Left colon (tissue), 2 donors: ENCODE results near the gene PDE9A. TPM values are rescaled to one million over a fixed set of nuclear protein-coding genes. Genes with fewer than 3 reads are reported as not detected.
"Not testable (repeated sequence)": the region's sequence is repeated elsewhere in the genome, so short reads cannot be mapped to it uniquely, and the experiment has no call there.

Experiments
- ATAC-seq: fragments of 200-7000 bp; cut with Tn5 transposase; one replicate; pipeline ENCODE4 v1.9.1; 2020; ENCODE audit warnings: mild to moderate bottlenecking, moderate library complexity
- DNase-seq, 2 donors: peaks; one replicate each; pipeline ENCODE4 v3.0.0-alpha.2; 2020
- intact Hi-C, 2 donors: fragments of 100-400 bp; cut with DNase I in 1 of 2; cut with micrococcal nuclease in 1 of 2; formaldehyde crosslinking; loops; one replicate each; pipeline versions ENCODE4 v1.11.2 to v1.14.0; 2022; cut with DNase I, micrococcal nuclease
- long read RNA-seq: library from polyadenylated mRNA; unstranded; transcript quantifications from one replicate; pipeline ENCODE4 v2.0.0, GENCODE V29; 2021
- total RNA-seq, 2 donors: library from RNA; stranded (reverse); fragmentation: NEBNext Ultra II Directional; extraction: Animal tissue kit (Norgen Biotek cat#: 25700); gene quantifications; one replicate each; pipeline ENCODE4 v1.2.1, GENCODE V29; 2021
- donor health status: DM: no; HTN: no; CAD: no.
- donor health status: DM: yes; HTN: yes; CAD: no.

PDE9A gene
- 100 to 1,000 TPM; 117 to 236 TPM for total RNA-seq
- long read RNA-seq, transcript PDE9A-201 (20 exons, 2,058 nt), result major isoform, 8 of 302 reads
- long read RNA-seq, transcript PDE9A-224 (10 exons, 3,412 nt), result minor isoform, 6 of 302 reads
- long read RNA-seq, transcript PDE9A-204 (19 exons, 1,883 nt), result minor isoform, 5 of 302 reads
- long read RNA-seq, partial matches to known transcripts, result 219 of 302 reads
- long read RNA-seq, other reads (novel, unspliced or antisense), result 60 of 302 reads

DNA sequence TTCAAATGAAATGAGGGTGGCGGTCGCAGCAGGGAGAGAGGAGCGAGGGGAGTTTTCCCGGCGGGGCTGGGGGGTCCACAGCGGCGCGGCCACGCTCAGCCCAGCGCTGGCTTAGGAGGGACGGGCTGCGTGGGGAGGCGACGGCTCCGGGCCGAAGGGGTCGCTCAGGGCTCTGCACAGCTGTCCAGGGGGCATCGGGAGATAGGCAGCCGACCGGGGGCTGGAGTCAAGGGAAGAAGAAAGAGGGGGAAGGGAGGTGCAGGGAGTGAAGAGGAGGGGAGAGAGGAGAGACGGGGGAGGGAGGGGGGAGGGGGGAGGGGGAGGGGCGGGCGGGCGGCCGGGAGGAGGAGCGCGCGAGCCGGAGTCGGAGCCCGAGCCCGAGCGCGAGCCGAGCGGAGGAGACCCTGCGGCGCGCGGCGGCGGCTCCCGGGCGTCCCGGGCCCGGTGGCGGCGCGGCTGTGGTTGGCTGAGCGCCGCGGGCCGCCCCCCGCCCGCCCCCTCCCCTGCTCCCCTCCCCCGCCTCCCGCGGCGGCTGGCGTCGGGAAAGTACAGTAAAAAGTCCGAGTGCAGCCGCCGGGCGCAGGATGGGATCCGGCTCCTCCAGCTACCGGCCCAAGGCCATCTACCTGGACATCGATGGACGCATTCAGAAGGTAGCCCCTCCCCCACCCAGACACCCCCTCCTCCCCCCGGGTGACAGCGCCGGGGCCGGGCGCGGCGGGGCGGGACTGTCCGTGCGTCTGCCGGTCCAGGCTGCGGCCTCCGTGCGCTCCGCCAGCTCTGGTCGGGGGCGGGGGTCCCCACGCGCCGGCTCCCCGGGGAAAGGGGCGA, at the start of gene PDE9A:
PDE9A (plus strand) TSS at position 391 of the 831 bp plus-strand sequence; CDS start at position 585, 194 bp downstream.
- peak; percentile 38 for ATAC-seq
- peak; percentile 58 to 66 for DNase-seq
- intact Hi-C loops, result no loop called here

- peak; percentile 13 for ATAC-seq
- intact Hi-C loops, result no loop called here
- no peak for DNase-seq
Measured at GRCh38 chr21:42607102-42607501, 46.3 kb upstream of the PDE9A start.

- peak; percentile 66 for ATAC-seq
- DNase-seq, result no peak
- intact Hi-C loops, result no loop called here
Measured at GRCh38 chr21:42607525-42608102, 45.8 kb upstream of the PDE9A start.

DNA sequence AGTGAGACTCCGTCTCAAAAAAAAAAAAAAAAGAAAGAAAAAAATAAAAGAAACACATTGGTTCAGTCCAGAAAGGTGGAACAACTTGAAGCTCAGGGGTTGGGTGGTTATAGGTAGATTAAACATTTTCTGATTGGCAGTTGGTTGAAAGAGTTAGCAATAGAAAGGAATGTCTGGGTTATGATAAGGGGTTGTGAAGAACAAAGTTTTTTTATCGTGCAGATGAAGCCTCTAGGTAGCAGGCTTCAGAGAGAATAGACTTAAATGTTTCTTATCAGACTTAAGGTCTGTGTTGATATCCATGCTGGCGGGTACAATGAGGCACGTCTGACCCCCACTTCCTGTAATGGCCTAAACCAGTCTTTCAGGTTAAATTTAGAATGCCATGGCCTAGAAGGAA, 45.0 kb upstream of the PDE9A start:
- DNase-seq, result no peak
- intact Hi-C loops, result no loop called here
- no peak for ATAC-seq

DNA sequence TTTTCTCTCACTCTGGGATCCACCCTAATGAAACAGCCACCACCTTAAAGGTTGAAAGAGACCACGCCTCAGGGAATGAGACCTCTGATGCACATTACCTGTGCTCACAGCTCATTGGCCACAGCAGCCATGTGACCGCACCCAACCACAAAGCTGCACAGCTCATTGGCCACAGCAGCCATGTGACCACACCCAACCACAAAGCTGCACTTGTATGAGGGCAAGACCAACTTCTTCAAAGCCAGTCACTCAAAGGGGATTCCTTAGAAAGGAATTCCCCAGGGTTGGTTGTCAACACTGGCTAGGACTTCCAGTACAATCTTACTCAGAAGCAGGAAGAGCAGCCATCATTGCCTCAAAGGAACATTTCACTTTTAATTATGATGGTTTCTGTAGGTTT, 43.6 kb upstream of the PDE9A start:
- no peak for DNase-seq
- intact Hi-C loops, result no loop called here
- ATAC-seq, result no peak

- DNase-seq (no peak), ATAC-seq (no peak)
- intact Hi-C loops, result no loop called here
Measured at GRCh38 chr21:42611852-42612251, 41.6 kb upstream of the PDE9A start.

GRCh38 chr21:42612390-42612789, 41.0 kb upstream of the PDE9A start:
- ATAC-seq, result no peak
- intact Hi-C loops, result no loop called here

DNA sequence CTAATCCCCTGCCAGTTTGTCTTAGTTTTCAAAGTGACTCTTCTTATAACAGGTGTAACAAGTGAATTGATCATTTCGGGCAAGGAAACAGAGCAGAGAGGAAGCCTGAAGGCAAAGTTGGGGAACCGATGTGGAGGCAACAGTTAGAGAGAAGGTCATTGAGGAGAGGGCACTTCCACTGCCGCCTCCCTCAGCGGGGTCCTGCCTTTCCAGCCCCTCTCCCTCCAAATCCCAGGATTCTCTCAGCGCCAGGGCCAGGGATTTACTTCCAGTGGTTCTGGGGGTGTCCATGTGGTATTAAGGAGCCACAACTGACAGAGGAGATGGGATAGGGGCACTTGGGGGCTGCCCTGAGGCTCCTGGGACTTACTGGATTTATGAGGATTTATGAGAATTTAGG, 39.7 kb upstream of the PDE9A start:
- intact Hi-C loops, result no loop called here
- ATAC-seq (no peak), DNase-seq (no peak)

More at GRCh38 chr21:42612390-42612789, 41.0 kb upstream of the PDE9A start:
- no peak for DNase-seq

GRCh38 chr21:42614396-42614795, 39.0 kb upstream of the PDE9A start:
- DNase-seq (no peak), ATAC-seq (no peak)
- intact Hi-C loops, result no loop called here

GRCh38 chr21:42614811-42615351, 38.5 kb upstream of the PDE9A start:
- intact Hi-C loops, result no loop called here
- peak; percentile 86 for ATAC-seq
- DNase-seq, result peak; percentile 27 to 40

DNA sequence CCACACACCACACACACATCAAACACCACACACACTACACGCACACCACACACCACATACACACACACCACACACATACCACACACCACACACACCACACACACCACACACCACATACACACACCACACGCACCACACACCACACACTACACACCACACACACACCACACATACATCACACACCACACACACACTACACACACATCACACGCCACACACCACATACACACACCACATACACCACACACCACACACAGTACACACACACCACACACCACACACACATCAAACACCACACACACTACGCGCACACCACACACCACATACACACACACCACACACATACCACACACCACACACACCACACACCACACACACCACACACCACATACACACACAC, 38.0 kb upstream of the PDE9A start:
- intact Hi-C loops, ATAC-seq: not testable (repeated sequence)

GRCh38 chr21:42615924-42616323, 37.5 kb upstream of the PDE9A start:
- intact Hi-C loops, result no loop called here
- ATAC-seq (no peak), DNase-seq (peak in 1 of 2 donors; percentile 1)

More for the DNA sequence above, 38.0 kb upstream of the PDE9A start:
- not testable (repeated sequence) for DNase-seq

GRCh38 chr21:42616446-42616845, 37.0 kb upstream of the PDE9A start:
- DNase-seq (peak in 1 of 2 donors; percentile 25), ATAC-seq (peak; percentile 60)
- intact Hi-C loops, result no loop called here

DNA sequence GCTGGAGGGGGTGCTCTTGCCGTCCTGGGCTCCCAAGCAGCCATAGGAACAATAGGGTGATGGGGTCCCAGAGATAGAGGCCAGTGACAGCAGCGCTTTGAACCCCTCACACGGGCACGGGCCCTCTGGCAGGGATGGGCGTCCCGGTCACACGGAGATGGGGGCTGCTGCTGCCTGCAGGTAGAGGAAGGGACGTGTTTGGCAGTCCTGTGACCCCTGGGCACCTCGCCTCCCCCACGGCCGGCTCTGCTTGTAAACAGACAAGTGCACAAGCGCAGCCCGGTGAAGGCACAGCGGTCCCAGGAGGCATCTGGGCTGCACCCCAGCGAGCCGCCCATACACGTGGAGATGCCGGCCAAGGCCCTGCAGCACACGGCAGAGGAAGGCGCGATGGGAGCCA, 36.5 kb upstream of the PDE9A start:
- DNase-seq (no peak), ATAC-seq (no peak)
- intact Hi-C loops, result no loop called here

GRCh38 chr21:42617486-42617885, 35.9 kb upstream of the PDE9A start:
- intact Hi-C loops, result no loop called here
- peak in 1 of 2 donors; percentile 19 for DNase-seq
- ATAC-seq, result no peak

GRCh38 chr21:42618707-42619102, 34.7 kb upstream of the PDE9A start:
- intact Hi-C loops, result no loop called here
- ATAC-seq (no peak), DNase-seq (peak in 1 of 2 donors; percentile 2)

DNA sequence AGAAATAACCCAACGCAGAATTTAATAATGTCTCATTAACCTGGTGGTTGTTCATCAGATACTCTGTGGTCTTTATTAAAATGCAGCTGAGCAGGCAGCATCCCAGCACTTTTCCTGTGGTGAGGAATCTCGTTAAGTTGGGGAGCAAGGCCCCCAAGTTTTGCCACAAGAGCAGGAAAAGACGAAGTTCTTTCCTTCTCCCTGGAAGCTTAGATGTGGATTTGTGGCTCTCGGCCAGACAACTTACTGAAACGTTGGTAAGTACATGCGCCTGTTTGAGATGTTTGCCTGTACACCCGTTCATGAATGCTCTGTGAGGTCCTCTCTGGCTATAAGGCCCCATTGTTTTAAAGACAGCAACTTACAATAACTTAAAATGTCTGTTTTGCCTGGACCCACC, 34.3 kb upstream of the PDE9A start:
- no peak for ATAC-seq
- intact Hi-C loops, result no loop called here
- peak in 1 of 2 donors; percentile 2 for DNase-seq

DNA sequence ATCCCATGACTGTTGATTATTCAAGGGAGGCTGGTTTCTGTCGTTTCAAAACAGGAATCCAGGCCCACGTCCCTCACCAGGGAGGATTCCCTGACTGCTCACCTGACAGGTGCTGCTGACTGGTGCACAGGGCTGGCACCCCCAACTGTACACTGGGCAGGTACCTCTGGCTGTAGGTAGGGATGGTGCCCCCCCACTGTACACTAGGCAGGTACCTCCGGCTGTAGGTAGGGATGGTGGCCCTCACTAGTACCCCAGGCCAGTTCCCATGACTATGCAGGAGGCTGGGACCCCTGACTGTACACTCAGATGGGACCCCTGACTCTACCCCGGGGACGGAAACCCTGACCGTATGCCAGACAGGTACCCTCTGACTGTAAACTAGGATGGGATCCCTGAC, 33.6 kb upstream of the PDE9A start:
- DNase-seq (peak in 1 of 2 donors; percentile 16), ATAC-seq (no peak)
- intact Hi-C loops, result no loop called here

GRCh38 chr21:42621166-42621818, 32.1 kb upstream of the PDE9A start:
- DNase-seq (peak; percentile 34 to 58), ATAC-seq (peak; percentile 61)
- intact Hi-C loops, result no loop called here
